ENCODE results near the gene TMEM238L. TPM values are rescaled to one million over a fixed set of nuclear protein-coding genes. Genes with fewer than 3 reads are reported as not detected.

TMEM238L gene
- total RNA-seq, 4 donors from 2014 or later: 0.42 to 4.8 (median 1.0) TPM

DNA sequence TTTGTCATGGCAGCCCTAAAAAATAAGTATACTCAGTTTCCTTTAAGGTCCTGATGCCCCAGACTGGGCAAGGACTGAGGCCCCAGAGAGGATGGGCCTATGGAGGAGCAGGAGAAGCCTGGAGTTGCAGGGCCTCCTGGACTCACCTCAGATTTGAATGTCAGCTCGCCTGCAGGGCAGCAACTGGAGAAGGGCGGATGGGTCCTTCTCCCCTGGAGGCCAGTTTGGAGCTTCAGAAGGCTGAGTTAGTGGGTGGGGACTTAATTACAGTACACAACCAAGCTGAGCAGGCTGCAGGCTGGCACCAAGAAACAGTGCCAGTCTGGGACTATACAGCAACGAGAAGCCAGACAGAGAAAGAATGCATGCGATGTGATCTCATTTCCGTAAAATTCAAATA is 27.8 kb upstream of the TMEM238L start:
- 85 to 90% methylated on average over 4 to 5 of the region's 5 CpGs for WGBS, 2 donors
- H3K36me3 ChIP-seq: no peaks in the 10 kb centered on the region
- no peak overlapping the region for H3K4me3 ChIP-seq
- no peak for DNase-seq
- no peak overlapping the region for H3K27ac ChIP-seq
- no peak for TF ChIP-seq POLR2A (IDR thresholded peaks at IDR 0.05)
- TF ChIP-seq, protein P1, sequence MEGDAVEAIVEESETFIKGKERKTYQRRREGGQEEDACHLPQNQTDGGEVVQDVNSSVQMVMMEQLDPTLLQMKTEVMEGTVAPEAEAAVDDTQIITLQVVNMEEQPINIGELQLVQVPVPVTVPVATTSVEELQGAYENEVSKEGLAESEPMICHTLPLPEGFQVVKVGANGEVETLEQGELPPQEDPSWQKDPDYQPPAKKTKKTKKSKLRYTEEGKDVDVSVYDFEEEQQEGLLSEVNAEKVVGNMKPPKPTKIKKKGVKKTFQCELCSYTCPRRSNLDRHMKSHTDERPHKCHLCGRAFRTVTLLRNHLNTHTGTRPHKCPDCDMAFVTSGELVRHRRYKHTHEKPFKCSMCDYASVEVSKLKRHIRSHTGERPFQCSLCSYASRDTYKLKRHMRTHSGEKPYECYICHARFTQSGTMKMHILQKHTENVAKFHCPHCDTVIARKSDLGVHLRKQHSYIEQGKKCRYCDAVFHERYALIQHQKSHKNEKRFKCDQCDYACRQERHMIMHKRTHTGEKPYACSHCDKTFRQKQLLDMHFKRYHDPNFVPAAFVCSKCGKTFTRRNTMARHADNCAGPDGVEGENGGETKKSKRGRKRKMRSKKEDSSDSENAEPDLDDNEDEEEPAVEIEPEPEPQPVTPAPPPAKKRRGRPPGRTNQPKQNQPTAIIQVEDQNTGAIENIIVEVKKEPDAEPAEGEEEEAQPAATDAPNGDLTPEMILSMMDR (IDR thresholded peaks at IDR 0.05): no peak
- no peaks in the 10 kb centered on the region for H3K27me3 ChIP-seq
- no peaks in the 10 kb centered on the region for H3K4me1 ChIP-seq
- H3K9me3 ChIP-seq: no peaks in the 10 kb centered on the region
- intact Hi-C loops (cut with DNase I): no loop called here

DNA sequence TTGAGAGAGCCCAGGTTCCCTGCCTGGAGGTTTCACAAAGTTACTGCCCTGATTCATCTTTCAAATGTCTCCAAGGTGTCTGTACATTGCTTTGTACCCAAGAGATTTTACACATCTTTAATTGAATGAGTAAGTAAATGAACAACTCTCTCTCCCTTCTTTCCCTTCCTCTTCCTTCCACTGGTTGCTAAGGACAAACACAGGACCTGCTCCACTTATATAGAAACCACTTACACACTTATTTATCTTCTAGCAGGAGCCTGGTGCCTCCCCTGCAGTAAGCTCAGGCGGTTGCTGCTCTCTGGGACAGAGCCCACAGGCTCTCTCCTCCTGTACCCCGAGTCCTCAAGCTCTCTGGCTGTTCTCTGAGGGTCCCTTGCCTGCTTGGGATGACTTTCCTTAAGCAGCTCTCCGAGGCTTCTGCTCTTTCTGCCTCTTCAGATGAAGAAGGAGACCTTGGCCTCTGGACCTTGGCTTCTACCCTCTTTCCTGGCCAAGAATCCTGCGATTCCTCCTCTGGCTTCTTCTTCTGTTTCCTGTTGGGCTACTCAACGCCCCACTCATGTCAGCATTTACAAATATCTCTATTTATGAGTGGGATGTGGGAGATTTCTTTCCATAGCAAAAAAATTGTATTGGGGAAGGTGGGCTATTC is 24.1 kb upstream of the TMEM238L start:
- Histone ChIP-seq H3K4me3 (no peak overlapping the region), H3K27me3 (no peaks in the 10 kb centered on the region), H3K36me3 (no peaks in the 10 kb centered on the region), H3K4me1 (no peaks in the 10 kb centered on the region), H3K27ac (no peak overlapping the region), H3K9me3 (no peaks in the 10 kb centered on the region)
- intact Hi-C loops (cut with DNase I): no loop called here
- no peak for TF ChIP-seq POLR2A (IDR thresholded peaks at IDR 0.05)
- TF ChIP-seq, protein P1 (IDR thresholded peaks at IDR 0.05): no peak
- DNase-seq: no peak
- WGBS, 2 donors: 69 to 79% methylated on average over 5 of the region's 5 CpGs

DNA sequence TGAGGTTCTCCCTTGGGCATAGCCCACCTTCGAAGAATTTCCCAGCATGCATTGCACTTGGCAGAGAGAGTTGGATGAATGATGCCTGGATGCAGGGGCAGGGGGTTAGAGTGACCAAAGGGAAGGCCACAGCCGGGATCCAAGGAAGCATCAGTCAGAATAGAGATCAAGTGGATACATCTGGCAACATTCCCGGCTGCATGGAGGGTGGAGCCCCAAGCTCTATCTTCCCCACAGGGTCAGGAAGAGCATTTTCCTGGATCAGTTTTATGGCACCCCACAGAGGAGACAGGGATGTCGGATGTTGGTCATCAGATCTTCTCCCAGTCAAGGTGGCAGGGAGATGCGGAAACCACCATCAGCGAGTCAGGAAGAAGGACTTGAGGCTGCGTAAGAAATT is 21.0 kb upstream of the TMEM238L start:
- Histone ChIP-seq H3K27me3 (no peaks in the 10 kb centered on the region), H3K27ac (no peak overlapping the region), H3K4me1 (no peaks in the 10 kb centered on the region), H3K9me3 (no peaks in the 10 kb centered on the region), H3K4me3 (no peak overlapping the region), H3K36me3 (no peaks in the 10 kb centered on the region)
- TF ChIP-seq, protein P1 (IDR thresholded peaks at IDR 0.05): no peak
- no peak for TF ChIP-seq POLR2A (IDR thresholded peaks at IDR 0.05)
- DNase-seq: no peak
- intact Hi-C loops (cut with DNase I): no loop called here
- 84 to 85% methylated on average over 5 to 7 of the region's 7 CpGs for WGBS, 2 donors

DNA sequence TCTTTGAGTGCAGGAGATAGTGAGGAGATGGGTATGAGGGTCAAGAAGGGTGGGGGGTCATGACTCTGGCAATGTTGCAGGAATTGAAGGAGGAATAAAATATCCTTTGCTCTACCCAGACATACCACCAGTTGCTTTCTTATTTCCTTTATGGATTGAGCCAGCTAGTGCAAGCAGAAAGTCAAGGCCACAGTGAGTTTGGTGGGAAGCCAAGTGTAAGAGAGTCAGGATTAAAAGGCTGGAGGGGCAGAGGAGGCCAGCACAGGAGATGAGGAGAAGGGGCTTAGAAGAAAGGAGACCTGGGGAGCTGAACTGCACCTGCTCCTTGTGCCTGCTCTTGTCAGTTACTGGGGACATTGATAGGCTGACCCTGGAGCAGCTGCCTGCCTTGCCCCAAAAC is 17.9 kb upstream of the TMEM238L start:
- intact Hi-C loops (cut with DNase I): no loop called here
- no peak for DNase-seq

DNA sequence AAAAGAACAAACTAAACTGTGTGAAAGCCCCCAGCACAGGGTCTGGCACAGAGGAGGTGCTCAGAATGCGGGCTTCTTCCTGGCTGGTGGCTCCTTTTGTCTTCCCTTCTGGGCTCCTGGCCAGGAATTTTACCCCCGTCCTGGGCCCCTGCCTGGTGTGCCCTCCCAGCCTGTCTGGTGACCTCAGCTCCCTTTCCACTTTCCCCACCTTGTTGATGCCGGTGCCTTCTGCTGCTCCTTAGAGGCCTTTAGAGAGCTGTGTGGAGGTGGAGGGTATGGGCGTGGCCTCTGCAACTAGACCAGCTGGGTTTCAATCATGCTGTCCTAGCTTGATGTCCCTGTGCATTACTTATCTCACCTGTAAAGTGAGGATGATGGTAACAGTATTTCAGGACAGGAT is 17.2 kb upstream of the TMEM238L start:
- Histone ChIP-seq H3K36me3 (no peaks in the 10 kb centered on the region), H3K9me3 (no peaks in the 10 kb centered on the region), H3K4me1 (no peaks in the 10 kb centered on the region), H3K27ac (no peak overlapping the region), H3K4me3 (no peak overlapping the region), H3K27me3 (no peaks in the 10 kb centered on the region)
- 54 to 62% methylated on average over 3 to 4 of the region's 4 CpGs for whole genome bisulfite sequencing, 2 donors
- no peak for DNase-seq
- TF ChIP-seq, protein P1 (IDR thresholded peaks at IDR 0.05): no peak
- no peak for TF ChIP-seq POLR2A (IDR thresholded peaks at IDR 0.05)
- intact Hi-C loops (cut with DNase I): no loop called here

More for the DNA sequence above, 17.9 kb upstream of the TMEM238L start:
- no peaks in the 10 kb centered on the region for H3K9me3 ChIP-seq
- H3K27me3 ChIP-seq: no peaks in the 10 kb centered on the region
- H3K27ac ChIP-seq: no peak overlapping the region
- no peaks in the 10 kb centered on the region for H3K4me1 ChIP-seq
- no peak overlapping the region for H3K4me3 ChIP-seq
- TF ChIP-seq, protein P1 (IDR thresholded peaks at IDR 0.05): no peak
- TF ChIP-seq POLR2A (IDR thresholded peaks at IDR 0.05): no peak
- H3K36me3 ChIP-seq: no peaks in the 10 kb centered on the region

Measured in esophagus squamous epithelium (tissue), 5 donors.